Right renal pelvis (tissue), 4 donors: ENCODE data around the gene MRFAP1. TPM values are rescaled to one million over a fixed set of nuclear protein-coding genes. Genes with fewer than 3 reads are reported as not detected.
A peak's percentile ranks its signal among the peaks of the same experiment; 100 is the strongest.
"Not testable (repeated sequence)": the region's sequence is repeated elsewhere in the genome, so short reads cannot be mapped to it uniquely, and the experiment has no call there.

Experiments
- DNase-seq, 4 donors: peaks; one replicate each; pipeline ENCODE4 v3.0.0-alpha.2; 2013; ENCODE audit warnings: low read depth in 4 of 4, low spot score in 3 of 4, missing footprints in 1 of 4
- polyA plus RNA-seq, 4 donors: library from polyadenylated mRNA; unstranded; fragments of 120-200 nt; gene quantifications; one replicate each; pipeline ENCODE4 v1.2.1, GENCODE V29; 2013; ENCODE audit not compliant: insufficient read length in 4 of 4

MRFAP1 gene
- polyA plus RNA-seq, 4 donors, result 446 to 482 (median 461) TPM

GRCh38 chr4:6662591-6662990 lies 22.1 kb downstream of the MRFAP1 start:
- DNase-seq, result no peak

- no peak for DNase-seq
Measured at GRCh38 chr4:6663596-6664393, 23.3 kb downstream of the MRFAP1 start.

GRCh38 chr4:6665320-6665654 lies 24.8 kb downstream of the MRFAP1 start:
- no peak for DNase-seq

- no peak for DNase-seq
Measured at GRCh38 chr4:6668391-6668790, 27.9 kb downstream of the MRFAP1 start.

- no peak for DNase-seq
Measured at GRCh38 chr4:6671648-6672047, 31.2 kb downstream of the MRFAP1 start.

- DNase-seq, result no peak
Measured at GRCh38 chr4:6672131-6672530, 31.6 kb downstream of the MRFAP1 start.

- not testable (repeated sequence) for DNase-seq
Measured at GRCh38 chr4:6672541-6673190, 32.2 kb downstream of the MRFAP1 start.

GRCh38 chr4:6673191-6673659 lies 32.7 kb downstream of the MRFAP1 start:
- not testable (repeated sequence) for DNase-seq

GRCh38 chr4:6673660-6674499 lies 33.4 kb downstream of the MRFAP1 start:
- DNase-seq, result peak; percentile 86 to 92 (median 90)

- no peak for DNase-seq
Measured at GRCh38 chr4:6674500-6675149, 34.1 kb downstream of the MRFAP1 start.

- no peak for DNase-seq
Measured at GRCh38 chr4:6676722-6677558, 36.5 kb downstream of the MRFAP1 start.

- DNase-seq, result no peak
Measured at GRCh38 chr4:6680372-6681034, 40.0 kb downstream of the MRFAP1 start.

- DNase-seq, result no peak
Measured at GRCh38 chr4:6681191-6681590, 40.7 kb downstream of the MRFAP1 start.

- DNase-seq, result no peak
Measured at GRCh38 chr4:6682862-6683590, 42.5 kb downstream of the MRFAP1 start.

GRCh38 chr4:6684656-6685055 lies 44.2 kb downstream of the MRFAP1 start:
- no peak for DNase-seq

GRCh38 chr4:6686104-6686787 lies 45.8 kb downstream of the MRFAP1 start:
- no peak for DNase-seq

GRCh38 chr4:6687947-6688878 lies 47.7 kb downstream of the MRFAP1 start:
- no peak for DNase-seq
